ENCODE data around the gene DAPK2.

The DAPK2 gene

GRCh38 chr15:64010719-64011118 lies 35.6 kb downstream of the DAPK2 start:
- in situ Hi-C loops (cut with MboI; ENCODE audit: low pct_unique_long_range_greater_than_20kb, low sequenced_read_pairs, unreplicated experiment), result loop anchor here (25.0 kb wide), 1 partner anchor 98 kb away; no protein-coding TSS in a partner anchor
- DNase-seq (ENCODE audit: low spot score), result peak; percentile 75
- peak; percentile 65 for TF ChIP-seq CTCF (IDR thresholded peaks at IDR 0.05; ENCODE audit: extremely low read depth, insufficient read depth, missing control alignments)

GRCh38 chr15:64009798-64010261 lies 36.5 kb downstream of the DAPK2 start:
- no peak for TF ChIP-seq CTCF (IDR thresholded peaks at IDR 0.05; ENCODE audit: extremely low read depth, insufficient read depth, missing control alignments)
- no peak for DNase-seq (ENCODE audit: low spot score)
- in situ Hi-C loops (cut with MboI; ENCODE audit: low pct_unique_long_range_greater_than_20kb, low sequenced_read_pairs, unreplicated experiment), result loop anchor here (25.0 kb wide), 1 partner anchor 98 kb away; no protein-coding TSS in a partner anchor

- TF ChIP-seq CTCF (IDR thresholded peaks at IDR 0.05; ENCODE audit: extremely low read depth, insufficient read depth, missing control alignments), result no peak
- no peak for DNase-seq (ENCODE audit: low spot score)
- in situ Hi-C loops (cut with MboI; ENCODE audit: low pct_unique_long_range_greater_than_20kb, low sequenced_read_pairs, unreplicated experiment), result loop anchor here (25.0 kb wide), 1 partner anchor 97 kb away; no protein-coding TSS in a partner anchor
Measured at GRCh38 chr15:64009241-64009640, 37.0 kb downstream of the DAPK2 start.

GRCh38 chr15:64008177-64008576 lies 38.1 kb downstream of the DAPK2 start:
- no peak for TF ChIP-seq CTCF (IDR thresholded peaks at IDR 0.05; ENCODE audit: extremely low read depth, insufficient read depth, missing control alignments)
- in situ Hi-C loops (cut with MboI; ENCODE audit: low pct_unique_long_range_greater_than_20kb, low sequenced_read_pairs, unreplicated experiment), result loop anchor here (25.0 kb wide), 1 partner anchor 96 kb away; no protein-coding TSS in a partner anchor
- DNase-seq (ENCODE audit: low spot score), result no peak

- no peak for DNase-seq (ENCODE audit: low spot score)
- in situ Hi-C loops (cut with MboI; ENCODE audit: low pct_unique_long_range_greater_than_20kb, low sequenced_read_pairs, unreplicated experiment), result loop anchor here (25.0 kb wide), 1 partner anchor 94 kb away; no protein-coding TSS in a partner anchor
- TF ChIP-seq CTCF (IDR thresholded peaks at IDR 0.05; ENCODE audit: extremely low read depth, insufficient read depth, missing control alignments), result no peak
Measured at GRCh38 chr15:64006642-64007041, 39.6 kb downstream of the DAPK2 start.

- no peak for TF ChIP-seq CTCF (IDR thresholded peaks at IDR 0.05; ENCODE audit: extremely low read depth, insufficient read depth, missing control alignments)
- in situ Hi-C loops (cut with MboI; ENCODE audit: low pct_unique_long_range_greater_than_20kb, low sequenced_read_pairs, unreplicated experiment), result loop anchor here (25.0 kb wide), 1 partner anchor 92 kb away; no protein-coding TSS in a partner anchor
- no peak for DNase-seq (ENCODE audit: low spot score)
Measured at GRCh38 chr15:64004587-64004986, 41.7 kb downstream of the DAPK2 start.

Data from GM13977 (cell line).